ENCODE results near the gene VSIR. TPM values are rescaled to one million over a fixed set of nuclear protein-coding genes. Genes with fewer than 3 reads are reported as not detected.

VSIR gene
- total RNA-seq, 1 donor from 2014 or later = 117 TPM

DNA sequence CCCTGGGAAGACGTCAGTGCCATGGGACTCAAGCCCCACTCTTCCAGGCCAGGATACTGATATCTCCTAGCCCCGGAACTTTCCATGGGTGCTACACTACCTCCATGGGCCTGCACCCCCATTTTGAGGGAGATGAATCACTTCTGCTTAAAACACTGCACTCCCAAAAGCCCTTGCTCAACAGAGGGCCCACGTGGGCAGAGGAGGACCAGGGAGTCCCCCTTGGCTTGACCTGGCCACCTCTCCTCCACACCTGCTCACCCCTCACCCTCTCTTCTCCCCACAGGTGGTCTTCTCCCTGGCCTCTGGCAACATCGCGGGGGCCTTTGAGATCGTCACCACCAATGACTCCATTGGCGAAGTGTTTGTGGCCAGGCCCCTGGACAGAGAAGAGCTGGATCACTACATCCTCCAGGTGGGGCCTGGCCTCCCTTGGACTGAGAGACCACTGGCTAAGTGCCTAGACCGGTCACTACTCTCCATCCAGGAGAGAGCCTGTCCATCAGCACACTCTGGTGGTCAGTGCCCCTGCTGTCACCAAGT lies 33.9 kb downstream of the VSIR start:
- peaks cover 7% of the 10 kb centered on the region for H3K9me3 ChIP-seq
- H3K4me1 ChIP-seq = peaks cover 60% of the 10 kb centered on the region
- ATAC-seq = no peak
- H3K27ac ChIP-seq = no peak overlapping the region
- no peaks in the 10 kb centered on the region for H3K27me3 ChIP-seq (ENCODE audit: low read depth)
- intact Hi-C loops (cut with DNase I) = no loop called here
- no peaks in the 10 kb centered on the region for H3K36me3 ChIP-seq
- no peak for TF ChIP-seq CTCF (IDR thresholded peaks at IDR 0.05)
- no peak for DNase-seq
- no peak overlapping the region for H3K4me3 ChIP-seq

- intact Hi-C loops (cut with DNase I) = no loop called here
- Histone ChIP-seq H3K27ac (peak overlapping the region; percentile 77), H3K27me3 (ENCODE audit: low read depth) (no peaks in the 10 kb centered on the region), H3K4me3 (no peak overlapping the region), H3K4me1 (peaks cover 53% of the 10 kb centered on the region), H3K9me3 (peaks cover 5% of the 10 kb centered on the region), H3K36me3 (no peaks in the 10 kb centered on the region)
- DNase-seq (no peak), ATAC-seq (no peak)
- TF ChIP-seq CTCF (IDR thresholded peaks at IDR 0.05) = no peak
Measured at GRCh38 chr10:71737834-71738197, 35.5 kb downstream of the VSIR start.

- ATAC-seq = peak; percentile 9 to 35
- H3K36me3 ChIP-seq = no peaks in the 10 kb centered on the region
- H3K27me3 ChIP-seq (ENCODE audit: low read depth) = no peaks in the 10 kb centered on the region
- no peaks in the 10 kb centered on the region for H3K9me3 ChIP-seq
- H3K27ac ChIP-seq = peak overlapping the region; percentile 77
- DNase-seq = no peak
- intact Hi-C loops (cut with DNase I) = no loop called here
- H3K4me1 ChIP-seq = peaks cover 52% of the 10 kb centered on the region
- TF ChIP-seq CTCF (IDR thresholded peaks at IDR 0.05) = no peak
- H3K4me3 ChIP-seq = no peak overlapping the region
Measured at GRCh38 chr10:71737001-71737833, 36.1 kb downstream of the VSIR start.

GRCh38 chr10:71736570-71736952 lies 36.8 kb downstream of the VSIR start:
- H3K4me3 ChIP-seq = no peak overlapping the region
- H3K9me3 ChIP-seq = no peaks in the 10 kb centered on the region
- TF ChIP-seq CTCF (IDR thresholded peaks at IDR 0.05) = no peak
- no peak for ATAC-seq
- intact Hi-C loops (cut with DNase I) = no loop called here
- H3K36me3 ChIP-seq = no peaks in the 10 kb centered on the region
- DNase-seq = no peak
- H3K4me1 ChIP-seq = peaks cover 48% of the 10 kb centered on the region
- H3K27ac ChIP-seq = peak overlapping the region; percentile 77
- H3K27me3 ChIP-seq (ENCODE audit: low read depth) = no peaks in the 10 kb centered on the region

DNA sequence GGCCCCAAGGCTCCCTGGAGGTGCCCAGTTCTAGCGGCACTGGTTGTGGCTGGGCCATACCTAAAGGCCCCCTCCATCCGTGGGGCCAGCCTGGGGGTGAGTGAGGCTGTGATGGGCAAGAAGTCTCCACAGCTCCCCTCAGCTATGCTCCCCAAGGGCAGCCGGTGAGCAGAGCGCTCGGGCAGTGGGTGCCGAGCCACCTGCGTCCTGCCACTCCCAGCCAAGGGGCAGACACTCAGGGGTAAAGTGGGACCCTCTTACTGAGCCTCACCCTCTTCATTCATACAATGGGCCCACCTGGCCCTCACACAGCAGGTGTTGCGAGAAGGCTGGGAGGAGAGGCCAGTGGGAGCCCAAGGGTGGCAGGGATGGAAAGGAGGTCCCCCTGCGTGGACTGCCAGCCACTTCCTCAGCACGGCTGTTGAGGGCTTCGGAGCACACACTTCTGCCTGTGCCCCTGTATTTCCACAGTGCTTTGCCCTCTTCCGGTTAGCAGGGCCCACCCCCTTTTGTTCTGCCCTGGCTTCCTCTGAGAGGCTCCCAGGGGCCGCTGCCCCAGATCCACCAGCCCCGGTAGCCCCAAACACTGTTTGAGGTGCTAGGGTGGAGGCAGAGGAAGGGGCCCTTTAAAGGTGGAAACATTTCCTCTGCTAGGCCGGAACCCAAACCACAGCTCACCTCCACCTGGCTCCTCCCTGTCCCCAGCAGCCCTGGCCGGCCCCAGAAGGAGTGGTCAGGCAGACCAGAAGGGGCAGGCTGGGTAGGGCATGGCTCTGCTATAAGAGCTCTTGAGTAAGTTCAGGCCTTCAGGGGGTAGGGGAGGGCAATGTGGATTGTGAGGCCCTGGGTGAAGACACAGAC lies 37.4 kb downstream of the VSIR start:
- Histone ChIP-seq H3K9me3 (no peaks in the 10 kb centered on the region), H3K27me3 (ENCODE audit: low read depth) (no peaks in the 10 kb centered on the region), H3K4me3 (no peak overlapping the region), H3K27ac (peak overlapping the region; percentile 77), H3K4me1 (peaks cover 45% of the 10 kb centered on the region), H3K36me3 (no peaks in the 10 kb centered on the region)
- ATAC-seq = peak; percentile 55 to 68
- intact Hi-C loops (cut with DNase I) = no loop called here
- no peak for DNase-seq
- TF ChIP-seq CTCF (IDR thresholded peaks at IDR 0.05) = no peak
